ENCODE results near the gene SLC34A2. TPM values are rescaled to one million over a fixed set of nuclear protein-coding genes. Genes with fewer than 3 reads are reported as not detected.

SLC34A2 gene
- total and polyA plus RNA-seq, 2 of the 8 experiments (the other 6 are each of a cell fraction or from before 2014, with no cell fraction given), result 2.2 to 2.9 TPM

- TF ChIP-seq ASH2L (IDR thresholded peaks at IDR 0.05; ENCODE audit: low read length) (no peak), NANOG (IDR thresholded peaks at IDR 0.05; ENCODE audit: insufficient read depth, low read depth, low read length, poor library complexity, severe bottlenecking) (no peak), SRF (IDR thresholded peaks at IDR 0.05; ENCODE audit: low read depth, low read length) (no peak), SP1 (IDR thresholded peaks at IDR 0.05; ENCODE audit: low read depth, low read length) (no peak), YY1 (IDR thresholded peaks at IDR 0.05; ENCODE audit: low read depth, low read length) (no peak), CBX5 (IDR thresholded peaks at IDR 0.05; ENCODE audit: low read depth, low read length) (no peak), RAD21 (IDR thresholded peaks at IDR 0.05 in 1 of 2, conservative IDR thresholded peaks at IDR 0.05 in 1 of 2; ENCODE audit: low read depth in 2 of 2, low read length in 2 of 2) (no peak), CREB1 (IDR thresholded peaks at IDR 0.05) (no peak)
Measured at GRCh38 chr4:25710637-25711036, 55.0 kb downstream of the SLC34A2 start (continued).

Measured in H1 (cell line).